HCEC 1CT (cell line): ENCODE measurements around the gene DUSP3.
A peak's percentile ranks its signal among the peaks of the same experiment; 100 is the strongest.
"Not testable (repeated sequence)": the region's sequence is repeated elsewhere in the genome, so short reads cannot be mapped to it uniquely, and the experiment has no call there.

Experiments used
- DNase-seq: peaks from one replicate; pipeline ENCODE4 v3.0.0-alpha.2; 2017

The DUSP3 gene

DNA sequence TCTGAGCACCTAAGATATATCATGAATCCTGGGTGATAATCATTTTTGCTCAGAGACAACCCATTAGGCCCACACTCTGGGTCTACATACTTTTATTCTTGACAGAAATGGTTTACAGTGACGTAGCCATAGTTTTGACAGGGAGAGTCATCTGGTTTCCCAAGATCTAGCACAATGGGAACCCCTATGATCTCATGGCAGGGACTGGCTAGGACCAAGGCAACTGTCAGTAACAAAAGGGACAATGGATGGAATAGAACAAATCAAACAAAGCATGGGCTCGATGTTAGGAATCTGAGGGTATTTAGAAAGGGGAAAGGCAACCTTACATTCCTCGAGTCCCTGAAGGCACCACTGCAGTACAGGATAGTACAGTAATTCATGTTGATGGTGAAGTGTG is 22.0 kb upstream of the DUSP3 start:
- no peak for DNase-seq

DNA sequence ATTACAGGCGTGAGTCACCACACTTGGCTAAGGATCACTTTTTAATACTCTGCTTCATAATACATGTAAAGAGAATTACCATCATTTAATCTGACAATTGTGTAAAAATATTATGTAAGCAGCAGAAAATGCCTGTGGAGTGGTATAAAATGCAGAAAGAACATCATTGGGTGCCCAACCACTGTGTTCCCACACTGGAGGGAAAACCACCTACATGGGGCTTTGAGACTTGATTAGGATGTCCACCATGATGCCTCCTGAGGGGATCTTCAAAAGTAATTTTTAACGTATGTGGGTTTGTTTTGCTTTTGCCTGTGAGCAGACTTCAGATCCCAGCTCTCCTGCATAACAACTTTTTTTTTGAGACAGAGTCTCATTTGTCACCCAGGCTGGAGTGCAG is 20.3 kb upstream of the DUSP3 start:
- no peak for DNase-seq

DNA sequence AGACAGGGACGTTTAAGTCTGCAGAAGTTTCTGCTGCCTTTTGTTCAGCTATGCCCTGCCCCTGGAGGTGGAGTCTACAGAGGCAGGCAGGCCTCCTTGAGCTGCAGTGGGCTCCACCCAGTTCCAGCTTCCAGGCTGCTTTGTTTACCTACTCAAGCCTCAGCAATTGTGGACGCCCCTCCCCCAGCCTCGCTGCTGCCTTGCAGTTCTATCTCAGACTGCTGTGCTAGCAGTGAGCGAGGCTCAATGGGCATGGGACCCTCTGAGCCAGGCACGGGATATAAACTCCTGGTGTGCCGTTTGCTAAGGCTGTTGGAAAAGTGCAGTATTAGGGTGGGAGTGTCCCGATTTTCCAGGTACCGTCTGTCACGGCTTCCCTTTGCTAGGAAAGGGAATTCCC is 19.2 kb upstream of the DUSP3 start:
- DNase-seq: not testable (repeated sequence)

DNA sequence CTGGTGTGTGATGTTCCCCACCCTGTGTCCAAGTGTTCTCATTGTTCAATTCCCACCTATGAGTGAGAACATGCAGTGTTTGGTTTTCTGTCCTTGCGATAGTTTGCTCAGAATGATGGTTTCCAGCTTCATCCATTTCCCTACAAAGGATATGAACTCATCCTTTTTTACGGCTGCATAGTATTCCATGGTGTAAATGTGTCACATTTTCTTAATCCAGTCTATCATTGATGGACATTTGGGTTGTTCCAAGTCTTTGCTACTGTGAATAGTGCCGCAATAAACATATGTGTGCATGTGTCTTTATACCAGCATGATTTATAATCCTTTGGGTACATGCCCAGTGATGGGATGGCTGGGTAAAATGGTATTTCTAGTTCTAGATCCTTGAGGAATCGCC is 13.9 kb upstream of the DUSP3 start:
- not testable (repeated sequence) for DNase-seq

DNA sequence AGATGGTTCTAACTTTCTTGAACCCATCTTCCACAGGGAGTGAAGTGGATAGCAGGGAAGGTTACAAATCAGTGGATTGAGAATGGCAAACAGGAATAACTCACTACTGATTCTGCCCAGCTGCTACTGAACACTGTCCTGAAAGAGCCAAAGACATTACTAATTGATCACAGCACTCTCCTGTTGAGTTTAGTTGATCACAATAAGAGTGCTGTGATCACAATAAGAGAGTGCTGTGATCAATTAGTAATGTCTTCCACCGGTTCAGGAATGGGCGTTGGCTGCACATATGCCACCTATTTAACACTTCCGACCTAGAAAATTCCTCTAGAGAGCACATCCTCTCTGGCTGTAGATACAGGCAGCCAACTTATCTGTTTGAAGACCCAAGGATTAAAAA is 12.8 kb upstream of the DUSP3 start:
- DNase-seq: peak; percentile 55

DNA sequence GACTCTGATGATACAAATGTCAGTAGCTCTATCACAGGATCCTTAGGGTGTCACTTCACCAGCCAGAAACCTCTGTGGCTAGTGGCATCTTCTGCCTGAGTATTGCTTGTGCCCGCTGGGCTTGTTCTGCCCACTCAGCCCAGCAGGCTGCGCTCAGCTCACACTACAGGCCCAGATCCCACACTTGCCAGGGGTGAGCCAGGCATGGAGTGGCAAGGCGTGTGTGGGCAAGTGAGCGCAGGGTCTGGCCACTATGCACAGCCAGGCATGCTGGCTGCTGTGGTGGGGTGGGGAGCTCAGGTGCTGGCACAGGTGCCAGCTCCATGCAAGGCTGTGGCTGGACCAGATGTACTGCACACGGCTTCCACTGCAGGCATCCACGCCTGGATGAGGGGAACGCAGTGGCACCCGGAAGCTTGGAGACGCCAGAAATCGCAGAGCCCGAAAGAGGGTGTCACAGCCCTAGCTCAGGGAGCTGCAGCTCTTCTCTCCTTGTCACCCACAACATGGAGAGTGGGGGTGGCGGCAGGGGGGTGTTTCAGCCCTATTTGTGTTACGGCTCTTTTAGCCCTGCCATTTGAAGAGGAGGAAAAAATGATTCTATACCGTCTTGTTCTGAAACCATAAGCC is 11.6 kb upstream of the DUSP3 start:
- DNase-seq: no peak

DNA sequence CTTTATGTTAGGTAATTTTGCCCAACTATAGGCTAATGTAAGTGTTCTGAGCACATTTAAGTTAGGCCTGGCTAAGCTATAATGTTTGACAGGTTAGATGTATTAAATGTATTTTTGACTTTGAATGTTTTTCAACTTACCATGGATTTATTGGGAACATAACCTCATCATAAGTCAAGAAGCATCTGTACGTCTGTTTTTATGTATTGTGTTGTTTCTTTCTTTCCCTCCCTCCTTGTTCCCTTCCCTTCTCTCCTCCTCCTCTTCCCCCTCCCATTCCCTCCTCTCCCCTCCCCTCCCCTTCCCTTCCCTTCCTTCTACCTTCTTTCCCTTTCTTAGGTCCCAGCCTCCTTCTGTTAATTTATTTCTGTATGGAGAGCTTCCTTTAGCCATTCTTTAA is 10.7 kb upstream of the DUSP3 start:
- DNase-seq: no peak

DNA sequence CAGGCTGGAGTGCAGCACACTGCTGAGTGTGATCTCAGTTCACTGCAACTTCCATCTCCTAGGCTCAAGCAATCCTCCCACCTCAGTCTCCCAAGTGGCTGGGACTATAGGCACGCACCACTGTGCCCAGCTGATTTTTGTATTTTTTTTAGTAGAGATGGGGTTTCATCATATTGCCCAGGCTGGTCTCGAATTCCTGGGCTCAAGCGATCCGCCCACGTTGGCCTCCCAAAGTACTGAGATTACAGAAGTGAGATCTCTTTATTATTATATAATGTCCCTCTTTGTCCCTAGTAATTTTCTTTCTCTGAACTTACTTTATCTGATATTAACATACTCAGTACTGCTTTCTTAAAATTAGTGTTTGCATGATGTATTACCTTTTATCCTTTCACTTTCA is 9.8 kb upstream of the DUSP3 start:
- no peak for DNase-seq

DNA sequence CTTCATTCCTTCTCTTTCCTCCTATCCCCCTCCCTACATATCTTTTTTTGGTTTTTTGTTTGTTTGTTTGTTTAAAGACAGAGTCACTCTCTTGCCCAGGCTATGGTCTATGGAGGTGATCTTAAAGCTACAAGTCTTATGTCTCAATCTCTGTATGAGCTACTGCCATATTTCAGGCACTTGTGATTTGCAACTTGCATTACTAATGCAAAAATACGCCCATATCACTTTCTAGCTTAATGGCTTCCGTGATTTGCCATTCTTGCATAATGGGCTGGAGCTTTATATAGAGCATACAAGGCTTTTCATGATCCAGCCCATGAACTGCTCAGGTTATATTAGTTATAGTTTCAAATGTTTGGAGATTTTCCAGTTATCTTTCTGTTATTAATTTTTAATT is 9.0 kb upstream of the DUSP3 start:
- no peak for DNase-seq

DNA sequence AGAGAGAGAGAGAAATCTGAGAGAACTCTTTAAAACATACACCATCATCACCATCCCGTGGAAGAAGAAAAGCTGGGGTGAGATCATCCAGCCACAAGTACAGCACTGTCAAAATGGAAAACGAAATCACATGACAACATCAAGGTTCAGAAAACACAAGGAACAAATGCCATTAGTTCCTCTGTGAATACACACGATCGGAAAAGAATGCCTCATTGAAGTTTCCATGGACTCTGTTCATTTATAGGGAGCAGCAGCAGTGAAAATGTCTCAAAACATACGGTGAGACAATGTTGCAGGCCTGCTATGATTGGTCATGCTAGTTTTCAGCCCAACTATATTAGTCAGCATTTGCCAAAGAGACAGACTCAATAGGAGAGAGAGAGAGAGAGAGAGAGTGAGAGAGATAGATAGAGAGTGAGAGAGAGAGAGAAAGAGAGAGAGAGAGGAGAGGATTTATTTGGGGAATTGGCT is 5.9 kb upstream of the DUSP3 start:
- DNase-seq: peak; percentile 70

DNA sequence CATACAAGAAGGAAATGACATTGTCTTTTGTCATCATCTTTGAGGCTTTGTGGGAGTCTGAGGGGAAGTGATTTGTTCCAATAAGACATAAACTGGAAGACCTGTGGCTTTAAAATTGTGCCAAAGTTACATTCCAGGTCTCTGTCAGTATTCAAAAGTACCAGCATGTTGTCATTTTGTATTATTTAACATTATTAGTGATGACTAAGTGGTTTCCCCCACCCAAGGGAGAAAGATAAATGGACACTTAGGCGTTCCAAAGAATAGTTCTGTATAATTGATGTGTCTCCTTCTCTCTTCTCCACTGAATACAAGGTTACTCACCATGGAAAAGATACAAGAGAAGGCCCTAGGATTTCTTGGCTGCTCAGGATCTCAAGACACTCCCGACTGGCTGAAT is 5.3 kb upstream of the DUSP3 start:
- DNase-seq: peak; percentile 60

DNA sequence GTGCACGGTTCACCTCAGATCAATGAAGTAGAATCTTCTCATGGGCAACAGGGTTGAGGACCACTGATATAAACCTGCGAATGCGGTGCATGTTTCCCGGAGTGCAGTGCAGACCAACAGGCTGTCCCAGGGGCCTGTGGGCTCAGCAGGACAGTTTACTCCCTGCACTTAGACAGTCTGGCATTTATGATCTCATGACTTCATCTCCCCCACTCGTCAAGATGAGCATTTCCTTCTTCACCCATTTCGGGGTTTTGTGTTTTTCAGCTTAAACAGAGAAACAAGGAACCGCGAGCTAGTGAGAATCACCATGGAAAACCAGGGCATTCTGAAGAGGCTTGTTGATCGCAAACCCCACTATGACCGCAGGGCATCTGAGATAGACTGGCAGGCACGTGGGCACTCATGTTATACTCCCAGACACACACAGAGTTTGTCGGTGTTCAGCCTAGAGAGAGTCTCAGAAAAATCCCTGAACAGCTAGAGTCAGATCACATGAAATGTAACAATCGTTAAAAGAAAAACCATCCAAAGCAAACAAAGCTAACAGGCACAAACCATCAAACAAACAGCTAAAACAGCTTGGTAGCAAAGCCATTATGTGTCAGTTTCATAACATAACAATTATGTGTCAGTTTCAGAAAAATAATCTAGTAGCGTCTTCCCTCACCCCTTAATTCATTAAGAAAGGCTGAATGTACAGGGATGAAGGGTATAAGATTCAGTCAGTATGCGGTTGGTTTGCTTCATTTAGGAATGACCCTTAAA is 4.3 kb upstream of the DUSP3 start:
- no peak for DNase-seq

DNA sequence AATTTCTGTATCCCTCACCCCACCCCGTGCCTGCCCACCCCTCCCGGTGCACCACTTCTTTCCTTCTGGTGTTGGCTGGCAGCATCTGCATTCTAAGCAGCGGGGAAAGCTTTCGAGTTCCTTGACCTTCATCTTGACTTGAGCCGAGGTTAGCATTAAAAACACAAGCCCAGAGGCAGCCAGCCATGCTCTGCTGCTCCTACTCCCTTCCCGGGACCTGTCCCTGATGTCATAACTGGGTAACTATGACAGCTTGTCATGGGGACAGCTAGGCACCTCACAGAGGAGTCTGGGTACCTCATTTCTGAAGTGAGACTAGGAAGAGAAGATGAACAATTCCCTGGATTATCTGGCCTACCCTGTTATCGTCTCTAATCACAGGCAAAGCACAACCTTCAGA is 1.4 kb upstream of the DUSP3 start, which contains the start of gene CFAP97D1:
TSS of gene CFAP97D1 (plus strand) at position 301 of the 400 bp plus-strand sequence. CDS start at position 329, 28 bp downstream.
- no peak for DNase-seq

DNA sequence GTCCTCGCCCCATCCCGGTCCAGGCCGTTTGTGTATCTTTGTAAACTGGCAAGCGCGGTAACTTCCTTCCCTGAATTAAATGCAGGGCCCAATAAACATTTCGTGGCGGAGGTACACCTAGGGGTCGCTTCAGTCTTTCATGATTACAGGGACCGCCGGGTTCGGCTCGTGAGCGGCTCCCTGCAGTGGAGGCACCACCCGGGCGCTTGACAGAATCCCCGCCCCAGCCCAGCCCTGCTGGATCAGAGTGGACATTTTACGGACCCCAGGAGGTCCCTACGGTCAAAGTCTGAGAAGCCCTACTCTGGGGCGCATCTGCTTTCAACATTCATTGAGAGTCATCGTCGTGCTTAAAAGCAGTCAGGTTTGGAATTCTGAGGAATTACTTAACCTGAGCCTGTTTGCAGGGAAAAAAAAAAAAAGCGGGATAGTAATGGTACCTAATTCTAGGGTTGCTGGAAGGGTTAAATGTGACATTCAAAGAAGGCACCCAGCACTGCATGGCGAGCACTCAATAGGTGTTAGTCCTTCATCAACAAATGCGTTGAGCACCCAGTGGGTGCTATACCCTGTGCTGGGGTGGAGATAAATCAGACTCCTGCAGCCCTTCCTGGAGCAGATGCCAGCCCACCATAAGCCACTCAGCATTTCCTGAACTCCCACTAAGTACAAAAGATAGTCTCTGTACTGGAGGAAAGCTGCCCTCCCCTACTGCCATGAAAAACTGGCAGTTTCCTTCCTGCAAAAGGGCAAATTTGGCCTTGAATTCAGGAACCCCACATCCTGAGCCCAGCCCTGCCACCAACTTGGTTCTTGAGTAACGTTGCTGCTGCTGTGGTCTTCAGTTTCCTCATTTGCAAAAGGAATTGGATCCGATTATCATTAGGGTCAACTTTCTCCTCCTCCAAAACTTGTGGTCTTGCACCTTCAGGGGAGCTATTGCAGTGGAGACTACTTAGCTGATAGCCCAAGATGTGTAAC is 658 bp upstream of the DUSP3 start:
- no peak for DNase-seq

DNA sequence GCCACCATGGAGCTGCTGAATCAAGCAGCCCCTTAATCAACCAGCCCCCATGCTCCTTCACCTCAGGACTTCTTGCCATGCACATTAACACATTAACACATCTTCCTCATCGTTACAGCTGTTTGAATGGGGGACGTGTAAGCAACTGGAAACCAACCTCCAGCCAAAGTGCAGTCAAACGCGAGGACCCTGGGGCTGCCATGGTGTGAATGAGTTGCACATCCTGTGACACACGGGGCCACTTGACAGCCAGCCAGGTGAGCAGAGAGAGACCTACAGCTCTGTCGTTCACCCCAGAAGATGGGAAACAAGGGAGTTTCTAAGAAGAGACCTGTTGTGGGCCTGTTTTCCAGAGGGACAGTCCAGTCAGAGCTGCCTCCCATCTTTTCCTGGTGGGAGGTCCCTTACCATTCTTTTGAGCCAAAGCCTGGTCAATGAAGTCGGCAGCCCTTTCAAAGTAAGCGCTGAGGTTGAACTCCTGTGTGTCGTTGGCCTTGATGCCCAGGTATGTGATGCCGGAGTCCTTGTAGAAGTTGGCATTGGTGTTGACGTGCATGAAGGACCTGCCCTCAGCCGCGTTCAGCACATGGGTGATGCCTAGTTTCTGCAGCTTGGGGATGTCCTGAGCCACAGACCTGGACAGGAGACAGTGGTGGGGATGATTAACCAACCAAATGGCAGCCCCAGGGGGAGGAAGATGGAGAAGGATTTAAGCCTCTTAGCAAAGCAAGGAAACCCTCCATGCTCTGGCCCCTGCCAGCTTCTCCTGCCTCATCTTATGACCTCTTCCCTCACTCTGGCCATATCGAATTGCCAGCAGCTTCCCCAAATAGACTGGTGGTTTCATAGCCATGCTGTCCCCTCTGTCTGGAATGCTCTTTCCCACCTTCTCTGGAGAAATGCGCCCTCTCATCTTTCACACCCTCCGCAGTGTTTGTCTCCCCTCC is 4.2 kb downstream of the DUSP3 start:
- no peak for DNase-seq

DNA sequence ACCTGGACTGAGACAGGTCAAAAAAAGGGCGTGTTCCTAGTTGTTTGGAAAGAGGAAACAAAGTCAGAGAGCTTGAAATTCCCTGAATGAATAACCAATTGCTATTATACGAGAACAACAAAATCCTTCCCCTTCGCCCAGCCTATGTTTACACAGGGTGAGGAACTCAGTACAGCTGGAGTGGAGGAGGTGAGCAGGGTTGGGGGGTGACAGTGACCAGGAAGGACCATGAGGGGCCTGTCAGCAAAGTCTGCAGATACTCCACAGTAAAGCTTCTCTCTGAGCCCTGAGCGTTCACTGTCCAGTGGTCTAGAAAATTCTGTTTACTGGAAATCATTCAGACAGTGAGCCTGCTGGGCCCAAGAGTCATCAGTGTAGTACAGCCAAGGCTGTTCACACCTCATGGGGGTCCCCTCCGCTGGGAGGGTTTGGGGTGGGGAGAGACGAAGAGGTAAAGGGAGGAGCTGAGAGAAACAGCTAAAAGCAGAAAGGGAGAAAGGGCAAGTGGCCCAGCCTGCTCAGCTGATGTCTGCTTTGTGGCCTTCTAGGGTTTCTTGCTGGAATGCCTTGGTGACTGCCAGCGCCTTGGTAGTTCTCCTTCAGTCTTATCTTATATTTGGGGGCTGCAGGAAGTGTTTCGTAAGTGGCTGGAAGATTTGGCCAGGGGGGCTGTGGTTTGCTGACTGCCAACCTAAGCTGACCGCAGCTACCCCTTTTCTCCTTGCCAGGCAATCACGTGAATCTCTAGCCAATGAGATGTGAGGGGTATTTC is 5.7 kb downstream of the DUSP3 start:
- no peak for DNase-seq

DNA sequence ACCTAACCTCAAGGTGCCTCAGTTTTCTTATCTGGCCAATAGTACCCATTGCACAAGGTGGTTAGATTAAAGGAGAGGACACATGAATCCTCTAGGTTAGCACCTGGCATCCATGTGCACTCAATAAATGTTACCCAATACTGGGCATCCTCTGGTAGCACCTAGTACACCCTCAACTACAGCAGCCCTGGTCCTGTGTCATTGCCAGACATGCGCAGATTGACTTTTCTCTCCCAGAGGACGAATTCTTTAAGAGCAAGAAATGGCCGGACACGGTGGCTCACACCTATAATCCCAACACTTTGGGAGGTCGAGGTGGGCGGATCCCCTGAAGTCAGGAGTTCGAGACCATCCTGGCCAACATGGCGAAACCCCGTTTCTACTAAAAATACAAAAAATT is 7.3 kb downstream of the DUSP3 start:
- DNase-seq: no peak

DNA sequence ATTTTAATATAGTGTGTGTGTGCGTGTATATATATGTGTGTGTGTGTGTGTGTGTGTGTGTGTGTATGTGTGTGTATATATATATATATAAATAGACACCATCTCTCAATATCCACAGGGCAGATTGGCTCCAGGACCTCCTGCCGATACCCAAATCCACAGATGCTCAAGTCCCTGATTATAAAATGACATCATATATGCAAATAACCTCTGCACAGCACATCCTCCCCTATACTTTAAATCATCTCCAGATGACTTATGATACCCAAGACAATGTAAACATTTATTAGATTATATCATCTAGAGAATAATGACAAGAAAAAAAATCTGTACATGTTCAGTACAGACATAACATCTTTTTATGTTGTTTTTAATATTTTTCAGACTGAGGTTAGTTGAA is 7.8 kb downstream of the DUSP3 start:
- DNase-seq: no peak

DNA sequence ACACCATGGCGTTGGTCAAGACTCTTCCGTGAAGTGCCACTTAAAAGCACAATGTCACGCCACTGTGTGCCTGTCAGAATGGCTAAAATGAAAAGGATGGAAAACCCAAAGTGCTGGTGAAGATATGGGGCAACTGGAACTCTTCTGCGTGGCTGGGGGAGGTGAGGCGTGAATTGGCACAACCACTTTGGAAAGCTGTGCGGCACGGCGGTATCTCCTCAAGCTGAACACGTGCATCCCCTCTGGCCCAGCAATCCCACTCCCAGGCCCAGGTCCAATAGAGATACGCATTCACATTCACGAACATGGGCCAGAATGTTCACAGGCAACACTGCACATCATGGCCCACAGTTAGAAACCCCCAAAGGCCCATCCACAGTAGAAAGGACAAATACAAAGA is 8.9 kb downstream of the DUSP3 start:
- DNase-seq: no peak

DNA sequence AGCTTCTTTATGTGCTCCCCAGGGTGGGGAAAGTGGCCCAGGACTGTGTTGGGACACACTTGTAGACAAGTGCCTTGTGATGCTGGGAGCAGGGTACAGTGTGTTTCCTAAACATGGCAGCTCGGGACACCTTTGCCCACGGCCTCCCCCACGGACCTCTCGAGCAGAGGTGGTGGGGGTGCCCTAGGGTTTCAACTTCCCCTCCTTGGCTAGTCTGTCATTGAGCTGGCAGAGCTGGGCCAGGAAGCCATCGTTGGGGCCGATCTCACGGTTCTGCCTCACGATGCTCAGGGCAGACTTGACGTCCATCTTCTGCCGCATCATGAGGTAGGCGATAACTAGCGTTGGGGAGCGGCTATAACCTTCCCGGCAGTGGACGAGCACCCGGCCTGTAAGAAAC is 9.4 kb downstream of the DUSP3 start:
- DNase-seq: no peak

DNA sequence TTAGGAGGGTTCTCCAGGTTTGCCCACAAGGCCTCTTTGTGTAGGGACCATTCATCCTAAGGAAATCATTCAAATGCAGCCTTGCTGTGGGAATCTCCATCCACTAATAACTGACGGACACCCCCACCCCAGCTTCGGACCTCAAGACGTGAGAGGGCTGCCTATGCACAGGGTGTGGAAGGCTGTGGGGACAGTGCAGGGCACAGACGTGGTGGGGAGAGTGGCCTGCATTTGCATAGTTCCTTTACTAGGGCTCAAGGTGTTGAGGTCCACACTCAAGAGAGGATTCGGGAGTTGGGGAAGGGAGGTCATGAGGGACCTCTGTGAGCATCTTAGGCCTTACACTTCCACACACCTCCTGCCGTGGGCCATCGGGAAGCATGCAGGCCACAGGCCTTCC is 9.8 kb downstream of the DUSP3 start:
- DNase-seq: no peak
